AG04449 (cell line): ENCODE measurements around the gene CYP39A1.
A peak's percentile ranks its signal among the peaks of the same experiment; 100 is the strongest.

Experiments used
- CTCF ChIA-PET: fragments of 350-600 bp; formaldehyde crosslinking; extraction: SDS; loops from one replicate; lab custom pipeline; 2021; ENCODE audit warnings: antibody characterized with exemption; lab: Yijun Ruan, JAX
- POLR2A ChIA-PET: fragments of 400-600, 350-600 bp; formaldehyde crosslinking; extraction: SDS; loops from one replicate; lab custom pipeline; 2020; ENCODE audit warnings: antibody characterized with exemption, inconsistent platforms; lab: Yijun Ruan, JAX
- DNase-seq: peaks from one replicate; pipeline ENCODE4 v3.0.0-alpha.2; 2010; ENCODE audit warnings: low read depth, low spot score
- H3K4me3 ChIP-seq: 2 replicates; pipeline ENCODE4 v1.5.1; 2011; ENCODE audit warnings: low read depth, mild to moderate bottlenecking, control low read depth, low read length
- TF ChIP-seq, protein P1 (sequence below): IDR thresholded peaks from one replicate; pipeline ENCODE4 v1.5.1; 2011; ENCODE audit warnings: mild to moderate bottlenecking, moderate library complexity, low read length, control low read depth, inconsistent platforms; ENCODE audit not compliant: insufficient read depth; ENCODE audit errors: missing control alignments

Gene CYP39A1

GRCh38 chr6:46629691-46630090 lies 22.9 kb downstream of the CYP39A1 start:
- no peak overlapping the region for H3K4me3 ChIP-seq
- TF ChIP-seq, protein P1, sequence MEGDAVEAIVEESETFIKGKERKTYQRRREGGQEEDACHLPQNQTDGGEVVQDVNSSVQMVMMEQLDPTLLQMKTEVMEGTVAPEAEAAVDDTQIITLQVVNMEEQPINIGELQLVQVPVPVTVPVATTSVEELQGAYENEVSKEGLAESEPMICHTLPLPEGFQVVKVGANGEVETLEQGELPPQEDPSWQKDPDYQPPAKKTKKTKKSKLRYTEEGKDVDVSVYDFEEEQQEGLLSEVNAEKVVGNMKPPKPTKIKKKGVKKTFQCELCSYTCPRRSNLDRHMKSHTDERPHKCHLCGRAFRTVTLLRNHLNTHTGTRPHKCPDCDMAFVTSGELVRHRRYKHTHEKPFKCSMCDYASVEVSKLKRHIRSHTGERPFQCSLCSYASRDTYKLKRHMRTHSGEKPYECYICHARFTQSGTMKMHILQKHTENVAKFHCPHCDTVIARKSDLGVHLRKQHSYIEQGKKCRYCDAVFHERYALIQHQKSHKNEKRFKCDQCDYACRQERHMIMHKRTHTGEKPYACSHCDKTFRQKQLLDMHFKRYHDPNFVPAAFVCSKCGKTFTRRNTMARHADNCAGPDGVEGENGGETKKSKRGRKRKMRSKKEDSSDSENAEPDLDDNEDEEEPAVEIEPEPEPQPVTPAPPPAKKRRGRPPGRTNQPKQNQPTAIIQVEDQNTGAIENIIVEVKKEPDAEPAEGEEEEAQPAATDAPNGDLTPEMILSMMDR, result no peak
- ChIA-PET CTCF (no interaction called here), POLR2A (no interaction called here)
- DNase-seq, result no peak

GRCh38 chr6:46628976-46629375 lies 23.6 kb downstream of the CYP39A1 start:
- CTCF ChIA-PET, result interaction anchor here (1.3 kb wide), 1 partner anchor 208 kb away, joined by 3 read pairs; no protein-coding TSS in a partner anchor
- DNase-seq, result no peak
- POLR2A ChIA-PET, result no interaction called here
- no peak overlapping the region for H3K4me3 ChIP-seq
- TF ChIP-seq, protein P1, result no peak

GRCh38 chr6:46628498-46628897 lies 24.1 kb downstream of the CYP39A1 start:
- ChIA-PET CTCF (interaction anchor here (1.3 kb wide), 1 partner anchor 208 kb away, joined by 3 read pairs; no protein-coding TSS in a partner anchor), POLR2A (no interaction called here)
- H3K4me3 ChIP-seq, result no peak overlapping the region
- no peak for DNase-seq
- TF ChIP-seq, protein P1, result no peak

GRCh38 chr6:46626976-46627375 lies 25.6 kb downstream of the CYP39A1 start:
- TF ChIP-seq, protein P1, result no peak
- POLR2A ChIA-PET, result no interaction called here
- no peak for DNase-seq
- H3K4me3 ChIP-seq, result no peak overlapping the region
- CTCF ChIA-PET, result interaction anchor here (0.8 to 1.2 kb wide), 3 partner anchors 206 to 385 kb away, joined by 3 to 4 read pairs (median 3); no protein-coding TSS in a partner anchor

DNA sequence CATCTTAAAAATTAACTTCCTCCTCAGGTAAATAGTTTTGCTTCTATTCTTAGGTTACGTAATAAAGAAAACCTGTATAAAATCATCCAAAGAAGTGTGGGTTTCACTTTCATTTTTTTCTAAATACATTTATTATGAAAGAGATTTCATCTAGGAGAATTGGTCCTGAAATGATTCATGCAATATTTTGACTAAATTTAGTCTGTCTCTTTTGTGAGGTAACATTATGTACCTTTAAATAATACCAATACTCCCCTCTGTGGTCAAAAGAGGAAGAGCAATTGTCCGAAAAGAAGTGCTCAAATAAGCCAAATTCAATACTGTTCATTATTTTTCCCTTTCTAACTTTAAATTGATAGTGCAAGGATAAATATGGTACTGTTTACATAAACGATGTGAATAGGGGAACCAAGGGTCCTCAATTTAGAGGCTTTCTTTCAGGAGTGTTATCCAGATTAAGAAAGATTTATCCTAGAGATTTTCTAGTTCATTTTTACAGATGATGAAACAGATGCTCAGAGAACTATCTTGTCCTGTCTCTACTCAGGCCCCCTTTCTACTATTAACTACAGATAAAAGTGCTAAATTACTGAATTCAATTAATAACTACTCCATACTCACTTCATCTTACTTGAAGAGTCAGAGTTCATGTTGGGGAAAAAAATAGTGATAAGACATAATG lies 26.2 kb downstream of the CYP39A1 start:
- H3K4me3 ChIP-seq, result no peak overlapping the region
- TF ChIP-seq, protein P1, result peak; percentile 28
- DNase-seq, result no peak
- ChIA-PET CTCF (no interaction called here), POLR2A (no interaction called here)

DNA sequence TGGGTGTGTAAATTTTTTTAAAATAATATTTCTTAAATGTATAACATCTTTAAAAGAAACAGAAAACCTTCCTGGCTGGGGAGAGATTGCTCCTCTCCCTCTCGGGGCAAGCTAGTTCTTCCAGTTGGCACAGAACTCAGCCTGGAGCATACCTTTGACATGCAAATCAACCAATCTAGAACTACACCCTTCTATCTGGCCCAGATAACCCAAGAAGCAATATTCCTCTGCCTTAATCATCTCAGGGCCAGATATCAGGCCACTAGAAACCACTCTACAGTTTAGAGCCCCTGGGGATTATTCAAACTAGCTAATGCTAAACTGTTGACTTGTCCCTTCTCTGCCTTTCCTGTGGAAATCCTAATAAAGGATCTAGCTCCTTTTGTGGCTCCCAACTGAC lies 33.9 kb downstream of the CYP39A1 start:
- ChIA-PET POLR2A (no interaction called here), CTCF (no interaction called here)
- no peak overlapping the region for H3K4me3 ChIP-seq
- no peak for DNase-seq
- TF ChIP-seq, protein P1, result no peak
